ENCODE measurements around the gene ADAMTS17. TPM values are rescaled to one million over a fixed set of nuclear protein-coding genes. Genes with fewer than 3 reads are reported as not detected.

ADAMTS17 gene
- total and polyA plus RNA-seq, 7 donors = 4.4 to 93.0 (median 7.2) TPM

DNA sequence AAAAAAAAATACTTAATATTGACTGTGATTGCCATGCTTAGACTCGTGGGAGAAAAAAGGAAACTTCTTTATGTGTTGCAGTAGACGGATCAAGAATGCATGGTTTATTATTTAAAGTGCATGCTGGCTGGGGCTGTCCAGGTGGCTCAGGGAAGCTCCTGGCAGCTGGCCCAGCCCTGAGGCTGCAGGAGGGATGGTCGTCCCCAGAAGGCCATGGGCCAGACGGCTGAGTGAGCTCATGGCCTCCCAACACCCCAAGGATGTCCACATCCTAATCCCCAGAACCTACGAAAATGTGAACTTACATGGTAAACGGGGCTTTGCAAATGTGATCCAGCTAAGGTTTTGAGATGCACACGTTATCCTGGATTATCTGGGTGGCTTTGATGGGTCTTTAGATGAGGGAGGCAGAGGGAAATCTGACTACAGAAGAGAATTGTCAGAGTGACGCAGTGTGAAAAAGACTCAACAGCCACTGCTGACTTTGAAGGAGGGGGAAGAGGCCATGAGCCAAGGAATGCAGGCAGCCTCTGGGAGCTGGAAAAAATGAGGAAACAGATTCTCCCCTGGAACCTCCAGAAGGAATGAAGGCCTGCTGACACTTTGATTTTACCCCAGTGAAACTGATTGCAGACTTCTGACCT, 29.8 kb downstream of the ADAMTS17 start:
- TF ChIP-seq CTCF (IDR thresholded peaks at IDR 0.05) = no peak
- Histone ChIP-seq H3K27ac (no peak overlapping the region), H3K9me3 (no peaks in the 10 kb centered on the region), H3K4me1 (no peaks in the 10 kb centered on the region), H3K4me3 (no peak overlapping the region), H3K36me3 (ENCODE audit: insufficient read depth in 1 of 2, low read depth in 1 of 2) (peaks cover 0 to 48% of the 10 kb centered on the region in 2 donors), H3K27me3 (ENCODE audit: insufficient read depth in 3 of 3, low read length in 2 of 3) (no peaks in the 10 kb centered on the region)
- no peak for DNase-seq
- 72 to 77% (median 74%) methylated on average over 8 of the region's 8 CpGs for WGBS, 3 donors
- ATAC-seq = no peak
- intact Hi-C loops (cut with DNase I) = no loop called here

GRCh38 chr15:100311154-100311625, 30.6 kb downstream of the ADAMTS17 start:
- Histone ChIP-seq H3K27me3 (ENCODE audit: insufficient read depth in 3 of 3, low read length in 2 of 3) (no peaks in the 10 kb centered on the region), H3K9me3 (no peaks in the 10 kb centered on the region), H3K4me3 (no peak overlapping the region), H3K36me3 (ENCODE audit: insufficient read depth in 1 of 2, low read depth in 1 of 2) (peaks cover 0 to 43% of the 10 kb centered on the region in 2 donors), H3K4me1 (no peaks in the 10 kb centered on the region), H3K27ac (no peak overlapping the region)
- ATAC-seq (peak in 3 of 4 donors; percentile 18 to 38 (median 30)), DNase-seq (peak in 1 of 2 donors; percentile 48)
- intact Hi-C loops (cut with DNase I) = no loop called here
- 58 to 71% (median 62%) methylated on average over 15 of the region's 15 CpGs for WGBS, 3 donors
- no peak for TF ChIP-seq CTCF (IDR thresholded peaks at IDR 0.05)

DNA sequence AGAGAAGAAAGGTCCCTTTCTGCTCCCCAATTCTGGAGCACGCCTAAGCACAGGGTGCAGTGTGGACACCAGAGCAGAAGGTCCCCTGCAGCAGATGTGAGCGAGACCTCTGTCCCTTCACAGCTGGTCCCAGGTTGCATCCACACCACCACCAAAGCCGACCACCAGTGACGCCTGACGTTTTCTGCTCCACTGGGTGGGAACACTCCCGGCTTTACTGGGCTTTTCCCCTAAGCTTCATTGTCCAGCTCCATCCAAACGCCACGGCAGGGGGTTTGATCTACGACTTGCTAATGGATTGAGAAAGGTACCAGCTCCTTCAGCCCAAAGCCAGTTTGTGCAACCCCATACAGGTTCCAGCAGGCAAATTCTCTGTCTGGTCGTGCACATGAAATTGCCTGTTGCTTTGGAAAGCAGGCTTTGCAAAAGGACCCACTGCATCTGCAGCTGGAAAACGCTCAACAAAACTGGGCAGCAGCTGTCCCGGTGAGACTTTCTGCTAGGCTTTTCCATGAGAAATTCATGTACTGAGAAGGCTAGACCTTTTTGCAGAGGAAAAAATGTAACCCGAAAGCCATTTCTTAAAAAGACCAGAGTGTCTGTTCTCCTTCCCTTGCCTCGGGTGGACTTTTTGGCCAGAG, 31.1 kb downstream of the ADAMTS17 start:
- 54 to 60% (median 57%) methylated on average over 14 of the region's 14 CpGs for WGBS, 3 donors
- Histone ChIP-seq H3K4me1 (no peaks in the 10 kb centered on the region), H3K27me3 (ENCODE audit: insufficient read depth in 3 of 3, low read length in 2 of 3) (no peaks in the 10 kb centered on the region), H3K36me3 (ENCODE audit: insufficient read depth in 1 of 2, low read depth in 1 of 2) (peaks cover 0 to 42% of the 10 kb centered on the region in 2 donors), H3K27ac (no peak overlapping the region), H3K9me3 (no peaks in the 10 kb centered on the region), H3K4me3 (no peak overlapping the region)
- ATAC-seq (no peak), DNase-seq (no peak)
- intact Hi-C loops (cut with DNase I) = no loop called here
- TF ChIP-seq CTCF (IDR thresholded peaks at IDR 0.05) = no peak

GRCh38 chr15:100310041-100310405, 31.8 kb downstream of the ADAMTS17 start:
- H3K27me3 ChIP-seq (ENCODE audit: insufficient read depth in 3 of 3, low read length in 2 of 3) = no peaks in the 10 kb centered on the region
- intact Hi-C loops (cut with DNase I) = no loop called here
- H3K4me1 ChIP-seq = no peaks in the 10 kb centered on the region
- DNase-seq = no peak
- no peak overlapping the region for H3K4me3 ChIP-seq
- H3K36me3 ChIP-seq (ENCODE audit: insufficient read depth in 1 of 2, low read depth in 1 of 2) = peaks cover 0 to 36% of the 10 kb centered on the region in 2 donors
- no peak for ATAC-seq
- no peak overlapping the region for H3K27ac ChIP-seq
- 38 to 47% (median 46%) methylated on average over 8 of the region's 8 CpGs for WGBS, 3 donors
- no peaks in the 10 kb centered on the region for H3K9me3 ChIP-seq
- no peak for TF ChIP-seq CTCF (IDR thresholded peaks at IDR 0.05)

Measured in psoas muscle (tissue), 8 donors.